B cell (primary cell): ENCODE data around the gene TSPYL6. TPM values are rescaled to one million over a fixed set of nuclear protein-coding genes. Genes with fewer than 3 reads are reported as not detected.

Experiments
- ATAC-seq: fragments of 200-7000 bp; cut with Tn5 transposase; one replicate; pipeline ENCODE4 v1.10.0; 2021; ENCODE audit warnings: low read depth, mild to moderate bottlenecking, moderate number of reproducible peaks, moderate library complexity
- CTCF ChIA-PET: fragments of 350-600 bp; sonication (Branson Sonifier 250); formaldehyde crosslinking; loops from one replicate; lab custom pipeline; 2021; ENCODE audit warnings: antibody characterized with exemption, inconsistent platforms; lab: Charles Lee
- POLR2A ChIA-PET: fragments of 350-600 bp; sonication (Branson Sonifier 250); formaldehyde crosslinking; loops from one replicate; lab custom pipeline; 2021; ENCODE audit warnings: antibody characterized with exemption; lab: Charles Lee
- DNase-seq: peaks from one replicate; pipeline ENCODE4 v3.0.0; 2013
- H2AFZ ChIP-seq: 2 replicates; pipeline ENCODE4 v1.6.1; 2012; ENCODE audit warnings: mild to moderate bottlenecking, low read depth, low read length; ENCODE audit not compliant: insufficient read depth, poor library complexity, severe bottlenecking
- H3K27ac ChIP-seq, 2 donors: 1 replicate in 1 of 2; 2 replicates in 1 of 2; pipeline ENCODE4 v1.5.1; 2012 to 2013; ENCODE audit warnings: low read length in 2 of 2, mild to moderate bottlenecking in 2 of 2, moderate library complexity in 1 of 2
- H3K27me3 ChIP-seq, 4 experiments: fragments of 200-600 bp in 1 of 4; sonication (generic) in 1 of 4; replicated peaks in 1 of 4; 1 replicate in 2 of 4; 2 replicates in 2 of 4; pipeline versions ENCODE4 v1.6.1 to v1.7.0; 2013 to 2016; ENCODE audit warnings: low read length in 3 of 4, mild to moderate bottlenecking in 2 of 4, mixed read lengths in 1 of 4, moderate library complexity in 1 of 4; ENCODE audit not compliant: insufficient read depth in 4 of 4, control insufficient read depth in 3 of 4; ENCODE audit errors: control extremely low read depth in 1 of 4
- H3K36me3 ChIP-seq, 2 experiments: replicated peaks in 1 of 2; 1 replicate in 1 of 2; 2 replicates in 1 of 2; pipeline versions ENCODE4 v1.6.1 to v1.7.1; 2013; ENCODE audit warnings: low read length in 1 of 2; ENCODE audit not compliant: insufficient read depth in 2 of 2, control insufficient read depth in 1 of 2; ENCODE audit errors: control extremely low read depth in 1 of 2, extremely low read depth in 1 of 2
- H3K4me1 ChIP-seq, 2 donors: fragments of 200-600 bp in 1 of 2; sonication (generic) in 1 of 2; 1 replicate in 1 of 2; 2 replicates in 1 of 2; pipeline versions ENCODE4 v1.5.1 to v1.6.1; 2013 to 2017; ENCODE audit warnings: low read length in 2 of 2; ENCODE audit not compliant: control insufficient read depth in 2 of 2, insufficient read depth in 2 of 2
- H3K4me2 ChIP-seq: replicated peaks from 2 replicates; pipeline ENCODE3; 2012; ENCODE audit warnings: mild to moderate bottlenecking, low read depth, low read length; ENCODE audit not compliant: poor library complexity, severe bottlenecking
- H3K4me3 ChIP-seq, 5 experiments: fragments of 200-600 bp in 1 of 5; sonication (generic) in 1 of 5; 1 replicate in 3 of 5; 2 replicates in 2 of 5; pipeline versions ENCODE4 v1.5.1 to v1.7.0; 2011 to 2016; ENCODE audit warnings: low read length in 4 of 5, mild to moderate bottlenecking in 4 of 5, low read depth in 2 of 5, control low read depth in 1 of 5, moderate library complexity in 1 of 5; ENCODE audit not compliant: insufficient read depth in 1 of 5; ENCODE audit errors: control extremely low read depth in 1 of 5, extremely low read depth in 1 of 5
- H3K79me2 ChIP-seq: fragments of 200-600 bp; sonication (generic); one replicate; pipeline ENCODE4 v1.6.0; 2016; ENCODE audit warnings: low read length; ENCODE audit not compliant: control insufficient read depth, insufficient read depth
- H3K9ac ChIP-seq: fragments of 200-600 bp; sonication (generic); 2 replicates; pipeline ENCODE4 v1.6.1; 2017; ENCODE audit warnings: mild to moderate bottlenecking, low read length, moderate library complexity
- H3K9me3 ChIP-seq, 3 donors: one replicate each; pipeline versions ENCODE4 v1.6.1 to v1.7.1; 2013; ENCODE audit warnings: low read length in 2 of 3; ENCODE audit not compliant: control insufficient read depth in 2 of 3, insufficient read depth in 1 of 3; ENCODE audit errors: control extremely low read depth in 1 of 3
- H4K20me1 ChIP-seq: 2 replicates; pipeline ENCODE4 v1.6.0; 2012; ENCODE audit warnings: mild to moderate bottlenecking, low read length; ENCODE audit not compliant: insufficient read depth, control insufficient read depth, poor library complexity, severe bottlenecking
- H3K27ac Mint-ChIP-seq: one replicate; pipeline ENCODE4 v1.8.0; 2021; ENCODE audit warnings: mixed read lengths
- H3K27me3 Mint-ChIP-seq: one replicate; pipeline ENCODE4 v1.8.0; 2021; ENCODE audit warnings: mixed read lengths
- H3K4me1 Mint-ChIP-seq: one replicate; pipeline ENCODE4 v1.8.0; 2021; ENCODE audit warnings: mixed read lengths
- H3K4me3 Mint-ChIP-seq: one replicate; pipeline ENCODE4 v1.8.0; 2021; ENCODE audit warnings: mixed read lengths
- H3K9me3 Mint-ChIP-seq: one replicate; pipeline ENCODE4 v1.8.0; 2022; ENCODE audit warnings: mixed read lengths; ENCODE audit not compliant: insufficient read depth
- EZH2 ChIP-seq: IDR thresholded peaks from 2 replicates; pipeline ENCODE4 v1.6.1; 2012; ENCODE audit warnings: borderline replicate concordance, low read depth, mild to moderate bottlenecking, moderate library complexity, low read length; ENCODE audit not compliant: insufficient read depth, poor library complexity, severe bottlenecking
- WGBS: methylation state at CpG from one replicate; pipeline ENCODE4 v1.1.5; 2013; ENCODE audit warnings: missing lambda C conversion rate; ENCODE audit not compliant: insufficient coverage; 5-methylcytosine and 5-hydroxymethylcytosine counted together
- intact Hi-C: fragments of 100-400 bp; cut with micrococcal nuclease; formaldehyde crosslinking; loops from one replicate; pipeline ENCODE4 v1.10.0; 2022
- polyA plus RNA-seq: library from polyadenylated mRNA; depleted of rRNA; stranded (reverse); fragments of >200 nt; gene quantifications from 2 replicates; pipeline ENCODE4 v1.2.3, GENCODE V29; 2012
- total RNA-seq, 2 donors: library from RNA; stranded (reverse); fragments of 120-200 nt in 1 of 2; gene quantifications; 1 replicate in 1 of 2; 2 replicates in 1 of 2; pipeline versions ENCODE4 v1.2.3 to v1.2.4, GENCODE V29; 2013 to 2022
- TF ChIP-seq, protein P1 (sequence below): fragments of 200-600 bp; IDR thresholded peaks from one replicate; pipeline ENCODE4 v1.8.0; 2022; ENCODE audit warnings: antibody characterized with exemption, mild to moderate bottlenecking

The TSPYL6 gene
- total and polyA plus RNA-seq, 2 donors (not counting 1 experiment from before 2014, with no cell fraction given), result not detected

DNA sequence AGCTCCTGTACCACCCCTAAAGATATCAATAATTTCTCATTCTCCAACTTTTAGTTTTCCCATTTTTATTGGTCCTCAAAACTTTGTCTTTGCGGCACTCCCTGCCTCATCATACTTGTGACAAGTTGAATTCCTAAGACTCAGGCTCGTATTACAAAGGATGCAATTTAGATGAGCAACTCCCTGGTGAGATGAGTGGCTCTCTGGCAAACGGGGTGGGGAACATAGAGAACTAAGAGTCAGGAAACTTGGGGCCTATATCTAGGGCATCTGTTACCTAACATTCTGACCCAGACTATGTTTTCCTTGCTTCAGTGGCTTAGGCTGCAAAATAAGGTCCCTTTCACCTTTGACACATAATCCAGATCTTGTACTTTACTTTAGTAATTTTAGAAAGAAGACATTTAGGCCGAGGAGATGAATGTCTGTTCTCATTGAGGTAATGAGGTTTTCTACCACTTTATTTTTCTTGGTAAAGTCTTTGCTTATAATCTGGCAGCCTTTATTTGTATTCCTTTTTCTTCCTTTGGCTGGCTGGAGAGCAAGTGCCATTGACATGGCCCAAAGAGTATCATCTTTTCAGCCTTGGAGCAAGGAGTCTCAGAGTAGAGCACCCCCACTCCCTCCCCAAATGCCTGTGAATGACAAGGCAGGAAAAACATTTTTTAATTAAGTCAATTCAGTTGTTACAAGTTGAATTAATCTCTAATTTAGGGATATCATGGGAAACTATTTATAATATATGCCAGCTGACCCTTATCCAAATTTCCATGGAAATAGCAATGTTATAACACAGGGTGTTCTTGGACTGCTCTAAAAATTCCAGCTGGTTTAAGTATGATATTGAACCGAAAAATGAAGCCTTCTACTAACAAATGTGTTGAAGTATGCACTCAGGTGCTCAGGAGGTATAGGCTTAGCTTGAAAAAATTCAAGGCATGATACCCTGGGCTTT is 15.2 kb downstream of the TSPYL6 start:
- CTCF ChIA-PET, result no interaction called here
- ATAC-seq, result no peak

DNA sequence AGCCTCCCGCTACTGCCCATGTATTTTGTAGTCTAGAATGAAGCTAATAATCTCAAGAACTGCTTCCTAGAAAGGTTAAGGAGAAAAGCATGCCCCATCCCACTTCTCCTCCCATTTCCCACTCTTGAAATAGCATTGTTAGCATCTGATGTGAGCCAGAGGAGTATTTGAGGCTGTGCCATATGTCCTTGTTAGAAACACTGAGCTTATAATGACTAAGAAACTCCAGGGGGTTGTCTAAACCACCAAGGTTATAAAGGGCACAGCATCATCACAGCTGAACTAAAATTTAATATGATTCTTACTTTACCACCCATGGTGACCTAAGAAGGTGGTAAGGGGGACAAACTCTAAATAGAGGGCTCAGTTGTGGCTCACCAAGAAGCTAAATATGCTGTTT is 16.6 kb downstream of the TSPYL6 start:
- H3K4me3 Mint-ChIP-seq, result no peak overlapping the region
- ChIA-PET CTCF (interaction anchor here (1.9 kb wide), 1 partner anchor 10 kb away, joined by 4 read pairs; no protein-coding TSS in a partner anchor), POLR2A (no interaction called here)
- no peak overlapping the region for H2AFZ ChIP-seq
- no peaks in the 10 kb centered on the region for H3K27me3 Mint-ChIP-seq
- no peak overlapping the region for H3K27ac Mint-ChIP-seq
- no peaks in the 10 kb centered on the region for H4K20me1 ChIP-seq
- DNase-seq, result no peak
- no peaks in the 10 kb centered on the region for H3K4me1 ChIP-seq
- H3K27ac ChIP-seq, result no peak overlapping the region
- no peaks in the 10 kb centered on the region for H3K4me1 Mint-ChIP-seq
- H3K9me3 Mint-ChIP-seq, result no peaks in the 10 kb centered on the region
- no peak overlapping the region for H3K9ac ChIP-seq
- H3K79me2 ChIP-seq, result no peaks in the 10 kb centered on the region
- H3K4me3 ChIP-seq, result no peak overlapping the region
- TF ChIP-seq EZH2, result no peak
- TF ChIP-seq, protein P1, sequence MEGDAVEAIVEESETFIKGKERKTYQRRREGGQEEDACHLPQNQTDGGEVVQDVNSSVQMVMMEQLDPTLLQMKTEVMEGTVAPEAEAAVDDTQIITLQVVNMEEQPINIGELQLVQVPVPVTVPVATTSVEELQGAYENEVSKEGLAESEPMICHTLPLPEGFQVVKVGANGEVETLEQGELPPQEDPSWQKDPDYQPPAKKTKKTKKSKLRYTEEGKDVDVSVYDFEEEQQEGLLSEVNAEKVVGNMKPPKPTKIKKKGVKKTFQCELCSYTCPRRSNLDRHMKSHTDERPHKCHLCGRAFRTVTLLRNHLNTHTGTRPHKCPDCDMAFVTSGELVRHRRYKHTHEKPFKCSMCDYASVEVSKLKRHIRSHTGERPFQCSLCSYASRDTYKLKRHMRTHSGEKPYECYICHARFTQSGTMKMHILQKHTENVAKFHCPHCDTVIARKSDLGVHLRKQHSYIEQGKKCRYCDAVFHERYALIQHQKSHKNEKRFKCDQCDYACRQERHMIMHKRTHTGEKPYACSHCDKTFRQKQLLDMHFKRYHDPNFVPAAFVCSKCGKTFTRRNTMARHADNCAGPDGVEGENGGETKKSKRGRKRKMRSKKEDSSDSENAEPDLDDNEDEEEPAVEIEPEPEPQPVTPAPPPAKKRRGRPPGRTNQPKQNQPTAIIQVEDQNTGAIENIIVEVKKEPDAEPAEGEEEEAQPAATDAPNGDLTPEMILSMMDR, result no peak
- no peak overlapping the region for H3K4me2 ChIP-seq
- peaks cover 0 to 3% (median 0%) of the 10 kb centered on the region in 3 donors for H3K9me3 ChIP-seq
- no peak for ATAC-seq
- intact Hi-C loops, result no loop called here
- H3K27me3 ChIP-seq, result no peaks in the 10 kb centered on the region
- H3K36me3 ChIP-seq, result no peaks in the 10 kb centered on the region
- no CpG with 5 or more reads among the region's 1 CpG for WGBS

More for the DNA sequence above, 15.2 kb downstream of the TSPYL6 start:
- Histone ChIP-seq H4K20me1 (no peaks in the 10 kb centered on the region), H3K27me3 (no peaks in the 10 kb centered on the region), H3K4me3 (no peak overlapping the region), H2AFZ (no peak overlapping the region), H3K9me3 (no peaks in the 10 kb centered on the region), H3K79me2 (no peaks in the 10 kb centered on the region), H3K27ac (no peak overlapping the region), H3K9ac (no peak overlapping the region), H3K36me3 (no peaks in the 10 kb centered on the region), H3K4me1 (no peaks in the 10 kb centered on the region), H3K4me2 (no peak overlapping the region)
- Mint-ChIP-seq H3K4me1 (no peaks in the 10 kb centered on the region), H3K27ac (no peak overlapping the region), H3K27me3 (no peaks in the 10 kb centered on the region), H3K9me3 (no peaks in the 10 kb centered on the region), H3K4me3 (no peak overlapping the region)
- no peak for DNase-seq
- WGBS, result 80% methylated on average over 1 of the region's 5 CpGs
- intact Hi-C loops, result no loop called here
- POLR2A ChIA-PET, result no interaction called here
- TF ChIP-seq, protein P1, result no peak
- TF ChIP-seq EZH2, result no peak
